Measurements from ENCODE around the gene KIAA1755.

KIAA1755 gene

GRCh38 chr20:38275815-38276550, 15.4 kb upstream of the KIAA1755 start:
- TF ChIP-seq POLR2A (IDR thresholded peaks at IDR 0.05; ENCODE audit: extremely low read depth, insufficient read length) = no peak
- no peak for TF ChIP-seq CTCF (IDR thresholded peaks at IDR 0.05; ENCODE audit: low read depth, low read length)
- TF ChIP-seq MYC (IDR thresholded peaks at IDR 0.05; ENCODE audit: low read depth, low read length) = no peak
- no peak for TF ChIP-seq MAX (IDR thresholded peaks at IDR 0.05; ENCODE audit: low read depth, low read length)
- DNase-seq (ENCODE audit: low read depth) = peak; percentile 84
- no peak overlapping the region for H3K4me3 ChIP-seq (ENCODE audit: low read depth, low read length)

GRCh38 chr20:38272961-38273360, 12.4 kb upstream of the KIAA1755 start:
- DNase-seq (ENCODE audit: low read depth) = no peak
- H3K4me3 ChIP-seq (ENCODE audit: low read depth, low read length) = no peak overlapping the region
- TF ChIP-seq CTCF (IDR thresholded peaks at IDR 0.05; ENCODE audit: low read depth, low read length) = no peak
- TF ChIP-seq MYC (IDR thresholded peaks at IDR 0.05; ENCODE audit: low read depth, low read length) = no peak
- TF ChIP-seq POLR2A (IDR thresholded peaks at IDR 0.05; ENCODE audit: extremely low read depth, insufficient read length) = no peak
- TF ChIP-seq MAX (IDR thresholded peaks at IDR 0.05; ENCODE audit: low read depth, low read length) = no peak

- H3K4me3 ChIP-seq (ENCODE audit: low read depth, low read length) = no peak overlapping the region
- TF ChIP-seq MYC (IDR thresholded peaks at IDR 0.05; ENCODE audit: low read depth, low read length) (no peak), CTCF (IDR thresholded peaks at IDR 0.05; ENCODE audit: low read depth, low read length) (no peak), MAX (IDR thresholded peaks at IDR 0.05; ENCODE audit: low read depth, low read length) (no peak), POLR2A (IDR thresholded peaks at IDR 0.05; ENCODE audit: extremely low read depth, insufficient read length) (no peak)
- DNase-seq (ENCODE audit: low read depth) = no peak
Observed at GRCh38 chr20:38272398-38272797, 11.9 kb upstream of the KIAA1755 start.

GRCh38 chr20:38271608-38272120, 11.1 kb upstream of the KIAA1755 start:
- DNase-seq (ENCODE audit: low read depth) = no peak
- TF ChIP-seq MAX (IDR thresholded peaks at IDR 0.05; ENCODE audit: low read depth, low read length) = no peak
- TF ChIP-seq MYC (IDR thresholded peaks at IDR 0.05; ENCODE audit: low read depth, low read length) = no peak
- no peak for TF ChIP-seq POLR2A (IDR thresholded peaks at IDR 0.05; ENCODE audit: extremely low read depth, insufficient read length)
- TF ChIP-seq CTCF (IDR thresholded peaks at IDR 0.05; ENCODE audit: low read depth, low read length) = no peak
- H3K4me3 ChIP-seq (ENCODE audit: low read depth, low read length) = no peak overlapping the region

- TF ChIP-seq MYC (IDR thresholded peaks at IDR 0.05; ENCODE audit: low read depth, low read length) = no peak
- no peak for TF ChIP-seq MAX (IDR thresholded peaks at IDR 0.05; ENCODE audit: low read depth, low read length)
- TF ChIP-seq CTCF (IDR thresholded peaks at IDR 0.05; ENCODE audit: low read depth, low read length) = no peak
- TF ChIP-seq POLR2A (IDR thresholded peaks at IDR 0.05; ENCODE audit: extremely low read depth, insufficient read length) = no peak
- DNase-seq (ENCODE audit: low read depth) = peak; percentile 24
- H3K4me3 ChIP-seq (ENCODE audit: low read depth, low read length) = no peak overlapping the region
Observed at GRCh38 chr20:38270869-38271605, 10.5 kb upstream of the KIAA1755 start.
